Endothelial cell (in vitro differentiated cells): ENCODE results near the gene AGO3. TPM values are rescaled to one million over a fixed set of nuclear protein-coding genes. Genes with fewer than 3 reads are reported as not detected.

ENCODE experiments used
- DNase-seq: peaks from one replicate; pipeline ENCODE4 v3.0.0; 2021; ENCODE audit warnings: low spot score
- H3K27ac Mint-ChIP-seq: one replicate; pipeline ENCODE4 v1.8.0; 2021; ENCODE audit warnings: mixed read lengths, inconsistent platforms; ENCODE audit not compliant: unreplicated experiment
- H3K27me3 Mint-ChIP-seq: one replicate; pipeline ENCODE4 v1.8.0; 2021; ENCODE audit warnings: mild to moderate bottlenecking, moderate library complexity, mixed read lengths, inconsistent platforms; ENCODE audit not compliant: unreplicated experiment
- H3K36me3 Mint-ChIP-seq: one replicate; pipeline ENCODE4 v1.8.0; 2021; ENCODE audit warnings: mild to moderate bottlenecking, low read depth, mixed read lengths, inconsistent platforms; ENCODE audit not compliant: unreplicated experiment
- H3K4me1 Mint-ChIP-seq: one replicate; pipeline ENCODE4 v1.8.0; 2021; ENCODE audit warnings: mild to moderate bottlenecking, mixed read lengths, inconsistent platforms; ENCODE audit not compliant: unreplicated experiment
- H3K4me3 Mint-ChIP-seq: one replicate; pipeline ENCODE4 v1.8.0; 2021; ENCODE audit warnings: mild to moderate bottlenecking, mixed read lengths, inconsistent platforms; ENCODE audit not compliant: unreplicated experiment
- H3K9me3 Mint-ChIP-seq: one replicate; pipeline ENCODE4 v1.8.0; 2021; ENCODE audit warnings: mixed read lengths, inconsistent platforms; ENCODE audit not compliant: unreplicated experiment
- total RNA-seq: library from RNA; stranded (reverse); fragmentation: NEBNext Ultra II Directional; extraction: Animal tissue kit (Norgen Biotek cat#: 25700); gene quantifications from one replicate; pipeline ENCODE4 v1.2.1, GENCODE V29; 2021; ENCODE audit not compliant: unreplicated experiment
- TF ChIP-seq, protein P1 (sequence below): fragments of 200-600 bp; sonication (generic); IDR thresholded peaks from one replicate; pipeline ENCODE4 v1.5.0; 2021; ENCODE audit warnings: antibody characterized with exemption; ENCODE audit not compliant: unreplicated experiment

The AGO3 gene
- total RNA-seq, 1 donor from 2014 or later = 25.9 TPM

DNA sequence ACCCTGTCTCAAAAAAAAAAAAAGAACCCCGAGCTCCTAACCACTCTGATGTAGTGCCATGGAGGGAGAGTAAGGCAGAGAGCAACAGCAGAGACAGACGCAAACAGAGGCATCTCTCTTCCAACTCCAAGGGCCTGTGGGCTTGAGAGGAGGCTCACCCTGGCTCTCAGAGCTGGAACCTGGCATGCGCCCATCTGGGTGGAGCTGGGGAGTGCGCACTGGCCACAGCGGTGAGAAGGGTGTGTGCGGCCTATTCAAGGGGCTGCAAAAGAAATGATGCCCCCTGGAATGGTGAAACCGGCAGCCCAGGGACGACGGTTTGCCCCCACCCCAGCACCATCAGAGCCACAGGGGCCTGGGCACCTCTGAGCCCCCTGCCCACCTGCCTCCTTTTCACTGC is 176.5 kb downstream of the AGO3 start:
- TF ChIP-seq, protein P1, sequence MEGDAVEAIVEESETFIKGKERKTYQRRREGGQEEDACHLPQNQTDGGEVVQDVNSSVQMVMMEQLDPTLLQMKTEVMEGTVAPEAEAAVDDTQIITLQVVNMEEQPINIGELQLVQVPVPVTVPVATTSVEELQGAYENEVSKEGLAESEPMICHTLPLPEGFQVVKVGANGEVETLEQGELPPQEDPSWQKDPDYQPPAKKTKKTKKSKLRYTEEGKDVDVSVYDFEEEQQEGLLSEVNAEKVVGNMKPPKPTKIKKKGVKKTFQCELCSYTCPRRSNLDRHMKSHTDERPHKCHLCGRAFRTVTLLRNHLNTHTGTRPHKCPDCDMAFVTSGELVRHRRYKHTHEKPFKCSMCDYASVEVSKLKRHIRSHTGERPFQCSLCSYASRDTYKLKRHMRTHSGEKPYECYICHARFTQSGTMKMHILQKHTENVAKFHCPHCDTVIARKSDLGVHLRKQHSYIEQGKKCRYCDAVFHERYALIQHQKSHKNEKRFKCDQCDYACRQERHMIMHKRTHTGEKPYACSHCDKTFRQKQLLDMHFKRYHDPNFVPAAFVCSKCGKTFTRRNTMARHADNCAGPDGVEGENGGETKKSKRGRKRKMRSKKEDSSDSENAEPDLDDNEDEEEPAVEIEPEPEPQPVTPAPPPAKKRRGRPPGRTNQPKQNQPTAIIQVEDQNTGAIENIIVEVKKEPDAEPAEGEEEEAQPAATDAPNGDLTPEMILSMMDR = no peak
- DNase-seq = no peak
- Mint-ChIP-seq H3K9me3 (no peaks in the 10 kb centered on the region), H3K36me3 (peaks cover 1% of the 10 kb centered on the region), H3K4me3 (no peak overlapping the region), H3K27me3 (peaks cover 4% of the 10 kb centered on the region), H3K4me1 (no peaks in the 10 kb centered on the region), H3K27ac (no peak overlapping the region)

DNA sequence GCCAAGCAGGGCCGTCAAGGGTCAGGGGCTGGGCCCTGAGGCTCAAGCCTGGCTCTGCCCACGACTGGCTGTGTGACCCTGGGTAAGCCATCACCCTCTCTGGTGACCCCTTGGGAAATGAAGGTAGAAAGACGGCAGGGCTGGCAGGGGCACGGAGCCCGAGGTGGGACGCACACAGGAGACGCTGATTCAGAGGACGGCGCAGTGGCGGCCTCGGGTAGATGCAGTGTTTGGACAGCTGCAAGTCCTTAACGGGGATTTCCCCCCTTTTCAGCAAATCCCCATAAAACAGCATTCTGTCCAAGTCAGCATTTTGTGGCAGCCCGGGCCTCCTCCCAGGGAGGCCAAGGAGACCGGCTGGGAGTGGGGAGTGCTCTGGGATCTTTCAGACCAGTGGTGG is 177.4 kb downstream of the AGO3 start:
- Mint-ChIP-seq H3K9me3 (no peaks in the 10 kb centered on the region), H3K4me1 (no peaks in the 10 kb centered on the region), H3K27ac (no peak overlapping the region), H3K36me3 (peaks cover 3% of the 10 kb centered on the region), H3K27me3 (peaks cover 9% of the 10 kb centered on the region), H3K4me3 (no peak overlapping the region)
- DNase-seq = no peak
- TF ChIP-seq, protein P1 = no peak

- TF ChIP-seq, protein P1 = no peak
- H3K27ac Mint-ChIP-seq = peak overlapping the region; percentile 72
- no peaks in the 10 kb centered on the region for H3K9me3 Mint-ChIP-seq
- H3K4me1 Mint-ChIP-seq = no peaks in the 10 kb centered on the region
- H3K36me3 Mint-ChIP-seq = peaks cover 3% of the 10 kb centered on the region
- DNase-seq = no peak
- peaks cover 9% of the 10 kb centered on the region for H3K27me3 Mint-ChIP-seq
- H3K4me3 Mint-ChIP-seq = no peak overlapping the region
These were observed 178.3 kb downstream of the AGO3 start for GRCh38 chr1:36109041-36109679.

DNA sequence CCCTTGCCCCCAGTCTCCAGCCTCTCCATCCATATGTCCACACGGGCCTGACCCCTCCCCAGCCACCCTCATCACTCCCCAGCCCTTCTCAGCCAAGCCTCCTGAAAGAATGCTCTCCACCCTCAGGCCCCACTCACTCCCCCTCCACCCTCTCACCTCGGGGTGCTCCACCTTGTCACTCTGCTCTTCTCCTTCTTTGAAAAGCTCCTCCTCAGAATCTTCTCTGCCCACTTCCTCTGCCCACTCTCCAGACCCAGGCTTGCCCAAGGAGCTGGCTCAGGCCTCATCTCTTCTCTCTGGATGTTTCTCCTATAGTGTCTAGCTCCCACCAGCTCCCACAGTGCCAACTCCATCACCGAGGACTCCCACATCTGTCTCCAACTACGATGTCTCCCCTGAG is 180.2 kb downstream of the AGO3 start:
- Mint-ChIP-seq H3K4me3 (no peak overlapping the region), H3K27me3 (peaks cover 12% of the 10 kb centered on the region), H3K27ac (no peak overlapping the region), H3K4me1 (no peaks in the 10 kb centered on the region), H3K9me3 (no peaks in the 10 kb centered on the region), H3K36me3 (peaks cover 3% of the 10 kb centered on the region)
- TF ChIP-seq, protein P1 = no peak
- no peak for DNase-seq

DNA sequence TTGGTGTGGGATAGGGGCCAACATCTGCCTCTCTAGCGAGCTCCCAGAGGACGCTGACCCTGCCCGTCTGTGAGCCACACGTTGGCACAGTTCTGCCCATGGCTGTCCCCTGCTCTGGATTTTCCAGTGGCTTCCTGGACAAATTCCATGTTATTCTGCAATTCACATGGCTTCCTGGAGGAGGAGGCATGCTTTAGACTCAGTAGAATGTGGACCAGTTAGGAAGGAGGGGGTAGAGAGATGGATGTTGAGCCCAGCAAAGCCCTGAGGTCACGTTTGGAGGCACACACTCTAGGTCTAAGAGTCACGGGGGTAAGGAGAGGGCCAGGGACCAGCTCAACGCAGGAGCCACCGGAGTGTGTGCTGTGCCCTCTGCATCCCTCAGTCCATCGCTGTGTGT is 181.9 kb downstream of the AGO3 start:
- Mint-ChIP-seq H3K36me3 (peaks cover 3% of the 10 kb centered on the region), H3K4me1 (no peaks in the 10 kb centered on the region), H3K27ac (no peak overlapping the region), H3K9me3 (no peaks in the 10 kb centered on the region), H3K4me3 (no peak overlapping the region), H3K27me3 (peaks cover 10% of the 10 kb centered on the region)
- no peak for DNase-seq
- TF ChIP-seq, protein P1 = no peak
